Ishikawa (cell line): ENCODE measurements around the gene MLXIPL.

Source experiments
- CEBPB ChIP-seq: IDR thresholded peaks from 2 replicates; pipeline ENCODE4 v1.6.1; 2012
- EGR1 ChIP-seq: IDR thresholded peaks from 2 replicates; pipeline ENCODE4 v1.6.1; 2012
- EP300 ChIP-seq: IDR thresholded peaks from 2 replicates; pipeline ENCODE4 v1.6.1; 2012; ENCODE audit warnings: borderline replicate concordance
- NFIC ChIP-seq: IDR thresholded peaks from 2 replicates; pipeline ENCODE4 v1.6.1; 2012
- RAD21 ChIP-seq: IDR thresholded peaks from 2 replicates; pipeline ENCODE4 v1.6.1; 2012; ENCODE audit warnings: low read depth
- TAF1 ChIP-seq: IDR thresholded peaks from 2 replicates; pipeline ENCODE4 v1.6.1; 2012; ENCODE audit warnings: low read depth, mild to moderate bottlenecking
- TEAD4 ChIP-seq: IDR thresholded peaks from 2 replicates; pipeline ENCODE4 v1.6.1; 2012
- YY1 ChIP-seq: IDR thresholded peaks from 2 replicates; pipeline ENCODE4 v1.6.1; 2012; ENCODE audit warnings: low read depth
- ZBTB7A ChIP-seq: IDR thresholded peaks from 2 replicates; pipeline ENCODE4 v1.6.1; 2012; ENCODE audit warnings: low read depth

DNA sequence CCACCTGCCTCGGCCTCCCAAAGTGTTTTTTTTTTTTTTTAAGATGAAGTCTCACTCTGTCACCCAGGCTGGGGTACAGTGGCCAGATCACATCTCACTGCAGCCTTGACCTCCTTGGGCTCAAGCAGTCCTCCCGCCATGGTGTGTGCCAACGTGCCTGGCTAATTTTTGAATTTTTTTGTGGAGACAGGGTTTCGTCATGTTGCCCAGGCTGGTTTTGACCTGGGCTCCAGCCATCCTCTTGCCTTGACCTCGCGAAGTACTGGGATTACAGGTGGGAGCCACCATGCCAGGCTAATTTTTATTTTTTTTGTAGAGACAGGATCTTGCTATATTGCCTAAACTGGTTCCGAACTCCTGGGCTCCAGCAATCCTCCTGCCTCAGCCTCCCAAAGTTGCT lies 9.0 kb upstream of the MLXIPL start:
- TF ChIP-seq TEAD4 (no peak), EP300 (no peak), YY1 (no peak), ZBTB7A (no peak), RAD21 (no peak), TAF1 (no peak), CEBPB (no peak), EGR1 (no peak), NFIC (no peak)
